Karpas-422 (cell line): Measurements from ENCODE around the gene RNF167. TPM values are rescaled to one million over a fixed set of nuclear protein-coding genes. Genes with fewer than 3 reads are reported as not detected.

Experiments
- DNase-seq: peaks from one replicate; pipeline ENCODE4 v3.0.0-alpha.2; 2015
- H2AFZ ChIP-seq: fragments of 200-600 bp; sonication (generic); 2 replicates; pipeline ENCODE4 v1.6.1; 2014; ENCODE audit warnings: antibody characterized with exemption, low read length, mixed read lengths
- H3K27ac ChIP-seq: fragments of 200-600 bp; sonication (generic); 2 replicates; pipeline ENCODE4 v1.5.1; 2014; ENCODE audit warnings: mild to moderate bottlenecking, low read length, moderate library complexity
- H3K27me3 ChIP-seq: fragments of 200-600 bp; sonication (generic); 2 replicates; pipeline ENCODE4 v1.6.1; 2014; ENCODE audit warnings: low read length, mixed read lengths
- H3K36me3 ChIP-seq: fragments of 200-600 bp; sonication (generic); 2 replicates; pipeline ENCODE4 v1.6.1; 2014; ENCODE audit warnings: low read length, mixed read lengths; ENCODE audit not compliant: insufficient read depth
- H3K4me1 ChIP-seq: fragments of 200-600 bp; sonication (generic); 2 replicates; pipeline ENCODE4 v1.6.1; 2014; ENCODE audit warnings: mild to moderate bottlenecking, low read length, mixed read lengths
- H3K4me2 ChIP-seq: fragments of 200-600 bp; sonication (generic); 2 replicates; pipeline ENCODE4 v1.6.1; 2014; ENCODE audit warnings: low read length, low read depth, mild to moderate bottlenecking; ENCODE audit not compliant: poor library complexity, severe bottlenecking
- H3K4me3 ChIP-seq: fragments of 200-600 bp; sonication (generic); 2 replicates; pipeline ENCODE4 v1.5.1; 2014; ENCODE audit warnings: mild to moderate bottlenecking, antibody characterized with exemption, low read length, mixed read lengths
- H3K79me2 ChIP-seq: fragments of 200-600 bp; sonication (generic); 2 replicates; pipeline ENCODE4 v1.6.1; 2014; ENCODE audit warnings: mild to moderate bottlenecking, low read length, mixed read lengths
- H3K9ac ChIP-seq: fragments of 200-600 bp; sonication (generic); 2 replicates; pipeline ENCODE4 v1.6.0; 2014; ENCODE audit warnings: low read length
- H3K9me2 ChIP-seq: fragments of 200-600 bp; sonication (generic), shearing (Covaris generic); replicated peaks from 2 replicates; pipeline ENCODE4 v1.6.0; 2014; ENCODE audit warnings: mild to moderate bottlenecking, low read length, moderate library complexity; ENCODE audit not compliant: insufficient read depth
- H3K9me3 ChIP-seq: fragments of 300-700, 200-600 bp; sonication (generic); 2 replicates; pipeline ENCODE4 v1.6.1; 2014; ENCODE audit warnings: low read length, mixed read lengths
- H4K20me1 ChIP-seq: fragments of 200-600 bp; sonication (generic); 2 replicates; pipeline ENCODE4 v1.6.1; 2014; ENCODE audit warnings: mild to moderate bottlenecking, antibody characterized with exemption, low read length, low read depth; ENCODE audit not compliant: insufficient read depth
- total RNA-seq: library from RNA; depleted of rRNA; stranded (reverse); fragments of >200 nt; shearing (Covaris generic); gene quantifications from 2 replicates; pipeline ENCODE4 v1.2.3, GENCODE V29; 2014; ENCODE audit warnings: low replicate concordance

Gene RNF167
- total RNA-seq, 1 experiment from 2014 or later, result 50.5 TPM

GRCh38 chr17:4895657-4896331 lies 44.3 kb upstream of the RNF167 start:
- Histone ChIP-seq H3K9me3 (no peaks in the 10 kb centered on the region), H3K79me2 (no peaks in the 10 kb centered on the region), H3K9me2 (no peaks in the 10 kb centered on the region), H4K20me1 (no peaks in the 10 kb centered on the region), H3K4me3 (no peak overlapping the region), H3K9ac (no peak overlapping the region), H3K27ac (no peak overlapping the region), H3K4me1 (no peaks in the 10 kb centered on the region), H2AFZ (no peak overlapping the region), H3K4me2 (no peak overlapping the region), H3K36me3 (0 out of 2 replicates have a peak, but pooled peaks cover under 1% of the 10 kb centered on the region), H3K27me3 (no peaks in the 10 kb centered on the region)
- no peak for DNase-seq

DNA sequence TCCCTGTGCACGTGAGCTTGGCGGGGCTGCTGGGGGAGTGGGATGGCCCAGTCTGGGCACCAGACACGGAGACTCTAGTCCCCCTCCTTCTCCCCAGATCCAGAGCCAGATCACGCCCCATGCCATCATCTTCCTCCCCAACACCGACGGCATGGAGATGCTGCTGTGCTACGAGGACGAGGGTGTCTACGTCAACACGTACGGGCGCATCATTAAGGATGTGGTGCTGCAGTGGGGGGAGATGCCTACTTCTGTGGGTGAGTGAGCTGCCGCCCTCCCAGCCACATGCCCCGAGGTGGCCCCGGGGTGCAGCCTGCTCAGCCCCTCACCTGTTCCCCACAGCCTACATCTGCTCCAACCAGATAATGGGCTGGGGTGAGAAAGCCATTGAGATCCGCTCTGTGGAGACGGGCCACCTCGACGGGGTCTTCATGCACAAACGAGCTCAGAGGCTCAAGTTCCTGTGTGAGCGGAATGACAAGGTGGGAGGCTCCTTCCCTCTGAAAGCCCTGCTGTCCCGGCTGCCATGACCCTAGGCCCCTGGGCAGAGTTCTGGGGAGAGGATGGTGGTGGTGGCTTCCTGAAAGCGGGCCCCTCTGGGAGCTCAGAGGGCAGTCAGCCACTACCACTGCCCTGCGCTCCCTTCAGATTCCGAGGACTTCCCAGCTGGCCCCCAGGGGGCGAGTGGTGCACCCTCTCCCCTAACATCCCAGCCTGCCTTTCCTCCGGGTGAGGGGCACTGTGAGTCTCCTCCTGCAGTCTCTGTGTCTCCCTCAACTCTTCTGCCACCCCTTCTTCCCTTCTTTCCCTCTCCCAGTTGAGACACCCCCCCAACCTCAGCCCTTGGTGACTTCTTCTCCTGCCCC lies 43.5 kb upstream of the RNF167 start:
- no peaks in the 10 kb centered on the region for H3K27me3 ChIP-seq
- no peaks in the 10 kb centered on the region for H3K4me1 ChIP-seq
- H3K79me2 ChIP-seq, result no peaks in the 10 kb centered on the region
- no peaks in the 10 kb centered on the region for H4K20me1 ChIP-seq
- no peaks in the 10 kb centered on the region for H3K9me2 ChIP-seq
- H3K4me2 ChIP-seq, result no peak overlapping the region
- DNase-seq, result no peak
- no peak overlapping the region for H3K9ac ChIP-seq
- H3K36me3 ChIP-seq, result no peaks in the 10 kb centered on the region; the same call in 1 of the 2 replicates
- H2AFZ ChIP-seq, result no peak overlapping the region
- no peak overlapping the region for H3K4me3 ChIP-seq
- no peak overlapping the region for H3K27ac ChIP-seq
- no peaks in the 10 kb centered on the region for H3K9me3 ChIP-seq

GRCh38 chr17:4897198-4897687 lies 42.8 kb upstream of the RNF167 start:
- H3K9me3 ChIP-seq, result no peaks in the 10 kb centered on the region
- DNase-seq, result no peak

GRCh38 chr17:4897785-4898184 lies 42.3 kb upstream of the RNF167 start:
- H3K9me3 ChIP-seq, result no peaks in the 10 kb centered on the region

More at GRCh38 chr17:4897198-4897687, 42.8 kb upstream of the RNF167 start:
- no peaks in the 10 kb centered on the region for H3K9me2 ChIP-seq
- H3K27me3 ChIP-seq, result no peaks in the 10 kb centered on the region
- H3K36me3 ChIP-seq, result no peaks in the 10 kb centered on the region; the same call in 1 of the 2 replicates
- H3K9ac ChIP-seq, result no peak overlapping the region
- no peak overlapping the region for H3K4me2 ChIP-seq
- H4K20me1 ChIP-seq, result 0 out of 2 replicates have a peak, but pooled peaks cover 3% of the 10 kb centered on the region
- H3K4me1 ChIP-seq, result no peaks in the 10 kb centered on the region
- no peak overlapping the region for H3K27ac ChIP-seq
- no peak overlapping the region for H3K4me3 ChIP-seq
- H3K79me2 ChIP-seq, result no peaks in the 10 kb centered on the region
- H2AFZ ChIP-seq, result no peak overlapping the region

DNA sequence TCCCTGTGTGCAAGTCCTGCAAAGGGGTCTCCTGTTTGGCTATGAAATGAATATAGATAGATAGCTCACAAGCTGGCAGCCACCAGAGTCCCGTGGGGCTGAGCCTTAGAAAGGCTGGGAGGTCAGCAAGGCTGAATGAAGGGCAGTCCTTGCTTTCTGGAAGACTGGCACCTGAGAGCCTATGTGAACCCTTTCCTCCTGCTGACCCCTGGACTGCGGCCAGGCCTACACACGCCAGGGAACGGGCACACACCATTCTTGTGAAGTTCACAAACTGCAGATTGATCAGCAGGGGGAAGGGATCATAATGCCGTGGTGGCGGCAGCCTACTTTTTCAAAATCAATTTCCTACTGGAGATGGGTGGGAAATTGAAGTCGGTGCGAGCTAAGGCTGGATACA lies 41.7 kb upstream of the RNF167 start:
- H3K27ac ChIP-seq, result no peak overlapping the region
- H3K4me1 ChIP-seq, result peaks cover 6% of the 10 kb centered on the region
- no peaks in the 10 kb centered on the region for H3K79me2 ChIP-seq
- no peak for DNase-seq
- no peak overlapping the region for H3K9ac ChIP-seq
- H3K36me3 ChIP-seq, result no peaks in the 10 kb centered on the region; the same call in 1 of the 2 replicates
- H3K4me2 ChIP-seq, result no peak overlapping the region
- no peaks in the 10 kb centered on the region for H3K9me3 ChIP-seq
- no peak overlapping the region for H3K4me3 ChIP-seq
- no peak overlapping the region for H2AFZ ChIP-seq
- 0 out of 2 replicates have a peak, but pooled peaks cover 5% of the 10 kb centered on the region for H4K20me1 ChIP-seq
- no peaks in the 10 kb centered on the region for H3K9me2 ChIP-seq
- no peaks in the 10 kb centered on the region for H3K27me3 ChIP-seq

More at GRCh38 chr17:4897785-4898184, 42.3 kb upstream of the RNF167 start:
- Histone ChIP-seq H2AFZ (no peak overlapping the region), H3K36me3 (no peaks in the 10 kb centered on the region; the same call in 1 of the 2 replicates), H3K4me3 (no peak overlapping the region), H3K9me2 (no peaks in the 10 kb centered on the region), H3K27me3 (no peaks in the 10 kb centered on the region), H4K20me1 (0 out of 2 replicates have a peak, but pooled peaks cover 5% of the 10 kb centered on the region), H3K27ac (no peak overlapping the region), H3K9ac (no peak overlapping the region), H3K4me2 (no peak overlapping the region), H3K4me1 (peaks cover under 1% of the 10 kb centered on the region), H3K79me2 (no peaks in the 10 kb centered on the region)
- no peak for DNase-seq

DNA sequence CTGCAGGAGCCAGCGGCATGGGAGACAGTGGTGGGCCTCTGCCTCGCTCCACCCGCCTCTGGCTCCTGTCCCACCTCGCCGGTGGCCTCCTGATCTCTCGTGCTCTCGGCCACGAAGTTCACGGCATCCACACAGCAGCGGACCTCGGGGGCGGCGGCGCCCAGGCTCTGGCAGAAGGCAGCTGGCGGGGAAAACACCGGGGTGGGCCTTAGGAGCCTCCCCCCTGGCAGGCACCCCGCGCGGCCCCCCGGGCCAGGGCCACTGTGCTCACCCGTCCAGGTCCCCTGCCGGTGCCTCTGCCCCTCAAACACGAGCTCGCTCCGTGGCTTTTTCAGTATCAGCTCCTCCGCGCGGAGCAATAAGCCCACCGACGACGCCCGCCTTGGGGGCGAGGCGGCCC lies 41.1 kb upstream of the RNF167 start:
- H3K4me2 ChIP-seq, result no peak overlapping the region

DNA sequence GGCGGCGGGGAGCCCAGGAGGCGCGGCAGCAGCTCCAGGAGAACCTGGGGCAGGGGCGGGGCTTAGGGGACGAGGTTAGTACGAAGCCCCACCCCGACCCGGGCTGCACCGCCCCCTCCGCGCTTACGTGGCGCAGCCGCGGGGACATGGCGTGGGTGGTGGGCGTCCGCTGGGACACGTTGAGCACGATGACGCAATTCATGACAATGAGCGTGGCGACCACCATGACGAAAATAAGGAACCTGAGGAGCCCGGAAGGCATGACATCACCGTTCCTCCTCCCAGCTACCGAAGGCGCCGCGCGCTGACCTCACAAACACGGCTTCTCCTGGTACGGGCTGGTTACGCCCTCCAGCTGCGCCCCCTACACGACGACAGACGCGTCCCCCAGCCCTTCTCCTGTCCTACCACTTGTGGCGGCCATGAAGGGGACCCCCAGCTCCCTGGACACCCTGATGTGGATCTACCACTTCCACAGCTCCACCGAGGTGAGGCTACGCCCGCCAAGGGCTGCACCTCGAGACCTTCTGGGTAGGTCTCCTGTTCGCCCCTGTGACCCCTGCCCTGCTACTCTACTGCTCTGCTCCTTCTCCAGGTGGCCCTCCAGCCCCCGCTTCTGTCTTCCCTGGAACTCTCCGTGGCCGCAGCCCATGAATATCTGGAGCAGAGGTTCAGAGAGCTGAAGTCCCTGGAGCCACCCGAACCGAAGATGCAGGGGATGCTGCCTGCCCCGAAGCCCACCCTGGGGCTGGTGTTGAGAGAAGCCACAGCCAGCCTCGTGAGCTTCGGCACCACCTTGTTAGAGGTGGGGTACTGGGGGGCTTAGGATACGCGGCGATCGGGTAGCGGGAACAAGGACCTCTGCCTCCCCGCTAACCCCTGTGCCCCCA lies 40.5 kb upstream of the RNF167 start, which contains the start of gene C17orf107:
Gene C17orf107, plus strand, starts transcription at position 196 of the 890 bp plus-strand sequence. Its CDS starts 227 bp downstream, at position 423.
- DNase-seq, result no peak
- H3K4me1 ChIP-seq, result peaks cover 8% of the 10 kb centered on the region
- no peak within 1 kb of the TSS for H3K9ac ChIP-seq
- H4K20me1 ChIP-seq, result 0 out of 2 replicates have a peak, but pooled peaks cover 5% of the 10 kb centered on the region
- H3K4me3 ChIP-seq, result no peak within 1 kb of the TSS
- H3K9me3 ChIP-seq, result no peaks in the 10 kb centered on the region
- H3K36me3 ChIP-seq, result no peaks in the 10 kb centered on the region; the same call in 1 of the 2 replicates
- no peak within 1 kb of the TSS for H2AFZ ChIP-seq
- H3K9me2 ChIP-seq, result no peaks in the 10 kb centered on the region
- no peaks in the 10 kb centered on the region for H3K27me3 ChIP-seq
- no peak within 1 kb of the TSS for H3K4me2 ChIP-seq
- no peak within 1 kb of the TSS for H3K27ac ChIP-seq
- no peaks in the 10 kb centered on the region for H3K79me2 ChIP-seq

More for the DNA sequence above, 41.1 kb upstream of the RNF167 start:
- H3K27ac ChIP-seq, result no peak overlapping the region
- H3K4me1 ChIP-seq, result peaks cover 8% of the 10 kb centered on the region
- no peaks in the 10 kb centered on the region; the same call in 1 of the 2 replicates for H3K36me3 ChIP-seq
- no peaks in the 10 kb centered on the region for H3K79me2 ChIP-seq
- no peak overlapping the region for H2AFZ ChIP-seq
- no peaks in the 10 kb centered on the region for H3K27me3 ChIP-seq
- DNase-seq, result no peak
- no peaks in the 10 kb centered on the region for H3K9me2 ChIP-seq
- no peaks in the 10 kb centered on the region for H3K9me3 ChIP-seq
- H3K4me3 ChIP-seq, result no peak overlapping the region
- 0 out of 2 replicates have a peak, but pooled peaks cover 5% of the 10 kb centered on the region for H4K20me1 ChIP-seq
- no peak overlapping the region for H3K9ac ChIP-seq
